ENCODE measurements around the gene C16orf89. TPM values are rescaled to one million over a fixed set of nuclear protein-coding genes. Genes with fewer than 3 reads are reported as not detected.

The C16orf89 gene
- polyA plus RNA-seq, 1 of the 3 experiments (the other 2 are of a cell fraction), result not detected

- H2AFZ ChIP-seq (ENCODE audit: low read depth), result peak overlapping the region; percentile 96
- H3K9me2 ChIP-seq, result no peaks in the 10 kb centered on the region
- CTCF ChIA-PET, result interaction anchor here (1.1 kb wide), 2 partner anchors 8 to 16 kb away, joined by 3 read pairs; no protein-coding TSS in a partner anchor
- TF ChIP-seq MEF2A (IDR thresholded peaks at IDR 0.05; ENCODE audit: borderline replicate concordance, low read depth) (no peak), TCF12 (IDR thresholded peaks at IDR 0.05) (no peak), YY1 (IDR thresholded peaks at IDR 0.05; ENCODE audit: low read depth) (no peak), TEAD4 (IDR thresholded peaks at IDR 0.05; ENCODE audit: borderline replicate concordance, insufficient read depth) (no peak), FOSL2 (IDR thresholded peaks at IDR 0.05; ENCODE audit: borderline replicate concordance, low read depth) (no peak), JUND (IDR thresholded peaks at IDR 0.05) (no peak), NRF1 (IDR thresholded peaks at IDR 0.05; ENCODE audit: low read depth, low read length) (no peak), EZH2phosphoT487 (IDR thresholded peaks at IDR 0.05; ENCODE audit: borderline replicate concordance, low read depth) (no peak), POLR2AphosphoS5 (IDR thresholded peaks at IDR 0.05; ENCODE audit: low read depth, low read length) (no peak), RAD21 (IDR thresholded peaks at IDR 0.05; ENCODE audit: low read length) (no peak), CHD2 (IDR thresholded peaks at IDR 0.05; ENCODE audit: low read length, partially characterized antibody) (no peak), SIN3A (IDR thresholded peaks at IDR 0.05; ENCODE audit: borderline replicate concordance, low read depth, low read length) (no peak), SMC3 (IDR thresholded peaks at IDR 0.05; ENCODE audit: low read depth, low read length) (no peak), RXRA (IDR thresholded peaks at IDR 0.05; ENCODE audit: borderline replicate concordance, low read depth) (no peak), EP300 (IDR thresholded peaks at IDR 0.05; ENCODE audit: borderline replicate concordance in 1 of 2, low read depth in 1 of 2, low read length in 1 of 2) (no peak), GATA2 (CRISPR knock-in tag; IDR thresholded peaks at IDR 0.05) (no peak)
- TF ChIP-seq, protein P1, sequence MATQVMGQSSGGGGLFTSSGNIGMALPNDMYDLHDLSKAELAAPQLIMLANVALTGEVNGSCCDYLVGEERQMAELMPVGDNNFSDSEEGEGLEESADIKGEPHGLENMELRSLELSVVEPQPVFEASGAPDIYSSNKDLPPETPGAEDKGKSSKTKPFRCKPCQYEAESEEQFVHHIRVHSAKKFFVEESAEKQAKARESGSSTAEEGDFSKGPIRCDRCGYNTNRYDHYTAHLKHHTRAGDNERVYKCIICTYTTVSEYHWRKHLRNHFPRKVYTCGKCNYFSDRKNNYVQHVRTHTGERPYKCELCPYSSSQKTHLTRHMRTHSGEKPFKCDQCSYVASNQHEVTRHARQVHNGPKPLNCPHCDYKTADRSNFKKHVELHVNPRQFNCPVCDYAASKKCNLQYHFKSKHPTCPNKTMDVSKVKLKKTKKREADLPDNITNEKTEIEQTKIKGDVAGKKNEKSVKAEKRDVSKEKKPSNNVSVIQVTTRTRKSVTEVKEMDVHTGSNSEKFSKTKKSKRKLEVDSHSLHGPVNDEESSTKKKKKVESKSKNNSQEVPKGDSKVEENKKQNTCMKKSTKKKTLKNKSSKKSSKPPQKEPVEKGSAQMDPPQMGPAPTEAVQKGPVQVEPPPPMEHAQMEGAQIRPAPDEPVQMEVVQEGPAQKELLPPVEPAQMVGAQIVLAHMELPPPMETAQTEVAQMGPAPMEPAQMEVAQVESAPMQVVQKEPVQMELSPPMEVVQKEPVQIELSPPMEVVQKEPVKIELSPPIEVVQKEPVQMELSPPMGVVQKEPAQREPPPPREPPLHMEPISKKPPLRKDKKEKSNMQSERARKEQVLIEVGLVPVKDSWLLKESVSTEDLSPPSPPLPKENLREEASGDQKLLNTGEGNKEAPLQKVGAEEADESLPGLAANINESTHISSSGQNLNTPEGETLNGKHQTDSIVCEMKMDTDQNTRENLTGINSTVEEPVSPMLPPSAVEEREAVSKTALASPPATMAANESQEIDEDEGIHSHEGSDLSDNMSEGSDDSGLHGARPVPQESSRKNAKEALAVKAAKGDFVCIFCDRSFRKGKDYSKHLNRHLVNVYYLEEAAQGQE (IDR thresholded peaks at IDR 0.05; ENCODE audit: low read depth, low read length), result no peak
- TF ChIP-seq, protein P2, sequence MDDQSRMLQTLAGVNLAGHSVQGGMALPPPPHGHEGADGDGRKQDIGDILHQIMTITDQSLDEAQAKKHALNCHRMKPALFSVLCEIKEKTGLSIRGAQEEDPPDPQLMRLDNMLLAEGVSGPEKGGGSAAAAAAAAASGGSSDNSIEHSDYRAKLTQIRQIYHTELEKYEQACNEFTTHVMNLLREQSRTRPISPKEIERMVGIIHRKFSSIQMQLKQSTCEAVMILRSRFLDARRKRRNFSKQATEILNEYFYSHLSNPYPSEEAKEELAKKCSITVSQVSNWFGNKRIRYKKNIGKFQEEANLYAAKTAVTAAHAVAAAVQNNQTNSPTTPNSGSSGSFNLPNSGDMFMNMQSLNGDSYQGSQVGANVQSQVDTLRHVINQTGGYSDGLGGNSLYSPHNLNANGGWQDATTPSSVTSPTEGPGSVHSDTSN (IDR thresholded peaks at IDR 0.05), result no peak
- TF ChIP-seq, protein P3, sequence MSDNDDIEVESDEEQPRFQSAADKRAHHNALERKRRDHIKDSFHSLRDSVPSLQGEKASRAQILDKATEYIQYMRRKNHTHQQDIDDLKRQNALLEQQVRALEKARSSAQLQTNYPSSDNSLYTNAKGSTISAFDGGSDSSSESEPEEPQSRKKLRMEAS (IDR thresholded peaks at IDR 0.05; ENCODE audit: low read depth), result no peak
- peak overlapping the region; percentile 80 for H3K4me2 ChIP-seq
- WGBS (ENCODE audit: low lambda C conversion rate), result 32% methylated on average over 7 of the region's 7 CpGs
- peaks cover 0 to 8% of the 10 kb centered on the region in 2 experiments for H3K36me3 ChIP-seq (replicated peaks in 1 of 2; ENCODE audit: control insufficient read depth in 1 of 2, insufficient read depth in 2 of 2, low read length in 1 of 2)
- H4K20me1 ChIP-seq (ENCODE audit: insufficient read depth), result no peaks in the 10 kb centered on the region
- H3K9me3 ChIP-seq, result no peaks in the 10 kb centered on the region
- peaks cover 23% of the 10 kb centered on the region; the same call in 1 of the 2 replicates for H3K79me2 ChIP-seq (ENCODE audit: insufficient read depth)
- POLR2A ChIA-PET, result no interaction called here
- no peaks in the 10 kb centered on the region for H3F3A ChIP-seq (replicated peaks; ENCODE audit: insufficient read depth)
- H3K4me3 ChIP-seq (ENCODE audit: low read depth in 2 of 2, low read length in 1 of 2), result peak overlapping the region; percentile 79 to 82; a peak in 3 of 4 replicates
- no peak for DNase-seq
- peak overlapping the region in 1 of 2 experiments; percentile 62; a peak in 2 of 4 replicates for H3K27ac ChIP-seq (ENCODE audit: low read depth in 2 of 2, low read length in 1 of 2)
- H3K27me3 ChIP-seq (ENCODE audit: insufficient read depth), result no peaks in the 10 kb centered on the region; the same call in 1 of the 2 replicates
- peak overlapping the region; percentile 73 for H3K9ac ChIP-seq
- H3K4me1 ChIP-seq (ENCODE audit: control insufficient read depth in 1 of 2, insufficient read depth in 2 of 2, low read depth in 1 of 2, low read length in 1 of 2), result peaks cover 4 to 6% of the 10 kb centered on the region in 2 experiments; a peak in 1 of 4 replicates
Measured at GRCh38 chr16:5071341-5071680, 5.6 kb upstream of the C16orf89 start.

Data from SK-N-SH (cell line).